Kidney epithelial cell (primary cell): ENCODE results near the gene CBFA2T2. TPM values are rescaled to one million over a fixed set of nuclear protein-coding genes. Genes with fewer than 3 reads are reported as not detected.
A peak's percentile ranks its signal among the peaks of the same experiment; 100 is the strongest.

Source experiments
- DNase-seq: peaks from one replicate; pipeline ENCODE4 v3.0.0-alpha.2; 2010; ENCODE audit warnings: low read depth
- H3K27me3 ChIP-seq: 2 replicates; pipeline ENCODE4 v1.6.0; 2011; ENCODE audit warnings: low read length; ENCODE audit not compliant: control insufficient read depth, insufficient read depth
- H3K36me3 ChIP-seq: 2 replicates; pipeline ENCODE4 v1.5.1; 2011; ENCODE audit warnings: low read length; ENCODE audit not compliant: control insufficient read depth, insufficient read depth
- H3K4me3 ChIP-seq: 2 replicates; pipeline ENCODE4 v1.5.1; 2011; ENCODE audit warnings: low read depth, mild to moderate bottlenecking, control low read depth, low read length
- total RNA-seq: library from RNA; depleted of rRNA; stranded (reverse); fragments of >200 nt; gene quantifications from 2 replicates; pipeline ENCODE4 v1.2.3, GENCODE V29; 2015
- TF ChIP-seq, protein P1 (sequence below): IDR thresholded peaks from 2 replicates; pipeline ENCODE4 v1.5.1; 2011; ENCODE audit warnings: mild to moderate bottlenecking, moderate library complexity, low read length, control low read depth, inconsistent platforms; ENCODE audit not compliant: insufficient read depth, poor library complexity, severe bottlenecking

The CBFA2T2 gene
- total RNA-seq, 1 donor from 2014 or later, result 13.4 TPM

DNA sequence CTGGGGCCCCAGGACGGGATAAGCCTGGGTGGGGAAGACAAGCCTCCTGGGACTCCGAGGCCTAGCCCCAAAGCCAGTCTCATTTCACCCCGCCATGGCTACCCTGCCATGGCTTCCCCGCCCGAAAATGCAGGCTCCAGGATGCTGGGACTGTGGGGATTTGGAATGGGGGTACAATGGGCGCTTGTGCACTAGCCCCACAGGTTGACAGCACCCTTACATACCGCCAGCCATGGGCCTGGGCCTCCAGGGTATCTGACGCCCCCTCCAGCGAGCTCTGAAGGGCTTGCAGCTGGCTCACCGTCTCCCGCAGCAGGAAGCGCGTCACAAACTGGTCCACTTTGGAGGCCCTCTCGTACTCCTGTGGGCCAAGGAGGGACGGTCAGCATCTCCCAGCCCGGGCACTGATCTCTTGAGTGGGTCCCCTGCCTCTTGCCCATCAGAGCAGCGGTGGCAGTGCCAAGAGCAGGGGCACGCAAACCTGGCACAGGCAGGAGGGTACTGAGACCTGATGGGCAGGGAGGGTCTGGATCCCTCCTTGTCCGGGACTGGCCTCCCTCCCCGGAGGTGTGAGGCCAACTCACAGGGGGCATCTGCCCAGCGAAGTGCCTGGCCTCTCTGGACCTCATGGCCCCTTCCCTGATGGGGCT, 170.3 kb downstream of the CBFA2T2 start:
- DNase-seq, result no peak
- TF ChIP-seq, protein P1, sequence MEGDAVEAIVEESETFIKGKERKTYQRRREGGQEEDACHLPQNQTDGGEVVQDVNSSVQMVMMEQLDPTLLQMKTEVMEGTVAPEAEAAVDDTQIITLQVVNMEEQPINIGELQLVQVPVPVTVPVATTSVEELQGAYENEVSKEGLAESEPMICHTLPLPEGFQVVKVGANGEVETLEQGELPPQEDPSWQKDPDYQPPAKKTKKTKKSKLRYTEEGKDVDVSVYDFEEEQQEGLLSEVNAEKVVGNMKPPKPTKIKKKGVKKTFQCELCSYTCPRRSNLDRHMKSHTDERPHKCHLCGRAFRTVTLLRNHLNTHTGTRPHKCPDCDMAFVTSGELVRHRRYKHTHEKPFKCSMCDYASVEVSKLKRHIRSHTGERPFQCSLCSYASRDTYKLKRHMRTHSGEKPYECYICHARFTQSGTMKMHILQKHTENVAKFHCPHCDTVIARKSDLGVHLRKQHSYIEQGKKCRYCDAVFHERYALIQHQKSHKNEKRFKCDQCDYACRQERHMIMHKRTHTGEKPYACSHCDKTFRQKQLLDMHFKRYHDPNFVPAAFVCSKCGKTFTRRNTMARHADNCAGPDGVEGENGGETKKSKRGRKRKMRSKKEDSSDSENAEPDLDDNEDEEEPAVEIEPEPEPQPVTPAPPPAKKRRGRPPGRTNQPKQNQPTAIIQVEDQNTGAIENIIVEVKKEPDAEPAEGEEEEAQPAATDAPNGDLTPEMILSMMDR, result no peak
- Histone ChIP-seq H3K4me3 (no peak overlapping the region), H3K27me3 (no peaks in the 10 kb centered on the region), H3K36me3 (no peaks in the 10 kb centered on the region)

- no peak for DNase-seq
- Histone ChIP-seq H3K4me3 (no peak overlapping the region), H3K27me3 (no peaks in the 10 kb centered on the region), H3K36me3 (no peaks in the 10 kb centered on the region)
- TF ChIP-seq, protein P1, result no peak
Measured at GRCh38 chr20:33660685-33661058, 170.8 kb downstream of the CBFA2T2 start.

DNA sequence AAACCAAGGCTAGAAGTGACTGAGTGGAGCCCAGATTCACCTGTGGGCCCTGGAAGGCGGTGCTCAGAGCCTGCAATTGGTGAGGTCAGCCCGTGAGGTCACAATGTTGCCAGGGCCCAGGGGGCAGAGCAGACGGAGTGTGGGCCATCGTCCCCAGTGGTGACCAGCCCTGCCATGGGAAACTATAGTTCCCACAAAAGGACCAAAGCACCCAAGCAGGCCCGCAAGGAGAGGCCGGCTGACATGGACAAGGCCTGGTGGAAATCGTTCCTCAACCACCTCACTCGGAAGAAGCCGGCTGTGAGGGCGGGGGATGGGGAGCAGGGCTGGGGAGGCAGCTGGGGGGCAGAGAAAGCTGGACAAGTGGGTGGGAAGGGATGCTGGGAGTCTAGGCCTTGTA, 172.3 kb downstream of the CBFA2T2 start, which contains the start of gene C20orf144:
C20orf144 (plus strand) TSS at position 156 of the 400 bp plus-strand sequence; CDS start at position 175, 19 bp downstream.
- DNase-seq, result no peak
- Histone ChIP-seq H3K27me3 (no peaks in the 10 kb centered on the region), H3K4me3 (peak within 1 kb of the TSS; percentile 82), H3K36me3 (no peaks in the 10 kb centered on the region)
- TF ChIP-seq, protein P1, result no peak

DNA sequence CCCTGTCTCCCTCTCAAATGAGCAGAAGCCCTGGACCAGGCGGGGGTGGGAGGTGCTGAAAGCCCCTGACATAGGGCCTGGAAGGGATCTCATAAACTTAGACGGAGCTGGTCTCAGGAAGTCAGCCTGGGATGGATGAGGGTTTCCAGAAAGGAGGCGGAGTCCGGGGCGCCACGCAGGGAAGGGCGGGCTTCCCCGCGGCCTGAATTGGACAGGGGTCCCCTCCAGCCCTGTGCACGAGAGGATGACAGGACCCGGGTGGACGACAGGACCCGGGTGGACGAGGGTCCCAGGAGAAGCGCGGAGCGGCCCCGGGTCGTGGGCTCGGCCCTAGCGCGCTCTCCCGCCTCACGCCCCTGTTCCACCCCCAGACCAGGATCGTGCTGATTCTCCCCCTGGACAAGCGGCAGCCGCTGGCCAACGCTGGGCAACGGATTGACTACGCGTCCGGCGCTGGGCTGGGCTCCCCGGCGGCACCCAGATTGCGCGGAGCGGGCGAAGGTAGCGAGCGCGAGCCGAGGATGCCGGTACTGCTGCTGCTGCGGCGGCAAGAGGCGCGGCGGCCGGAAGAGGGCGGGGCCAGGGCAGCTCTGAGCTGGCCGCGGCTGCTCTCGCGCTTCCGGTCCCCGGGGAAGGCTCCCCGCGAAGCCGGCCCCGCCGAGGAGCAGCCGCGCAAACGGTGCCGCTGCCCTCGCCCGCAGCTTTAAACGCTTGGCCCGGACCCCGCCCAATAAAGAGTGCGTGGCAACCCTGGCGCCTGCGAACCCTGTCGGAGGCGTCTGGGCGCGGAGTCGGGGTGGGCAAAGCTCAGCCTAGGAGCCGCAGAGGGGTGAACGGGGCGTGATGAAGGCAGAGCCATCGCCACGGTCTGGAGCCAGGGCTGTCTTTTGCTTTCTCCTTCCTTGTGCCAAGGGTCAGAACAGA, 173.5 kb downstream of the CBFA2T2 start:
- TF ChIP-seq, protein P1, result no peak
- DNase-seq, result no peak
- H3K36me3 ChIP-seq, result no peaks in the 10 kb centered on the region
- H3K4me3 ChIP-seq, result peak overlapping the region; percentile 82
- H3K27me3 ChIP-seq, result no peaks in the 10 kb centered on the region

- DNase-seq, result no peak
- H3K36me3 ChIP-seq, result no peaks in the 10 kb centered on the region
- no peaks in the 10 kb centered on the region for H3K27me3 ChIP-seq
- TF ChIP-seq, protein P1, result no peak
- H3K4me3 ChIP-seq, result peak overlapping the region; percentile 82
Measured at GRCh38 chr20:33664085-33664761, 174.3 kb downstream of the CBFA2T2 start.
